ENCODE measurements around the gene UBE2H. TPM values are rescaled to one million over a fixed set of nuclear protein-coding genes. Genes with fewer than 3 reads are reported as not detected.

Gene UBE2H
- total RNA-seq, 1 donor from 2014 or later, result 194 TPM

GRCh38 chr7:129816742-129817141 lies 136.0 kb downstream of the UBE2H start:
- no peaks in the 10 kb centered on the region for H3K9me3 ChIP-seq (ENCODE audit: insufficient read depth, low read depth, low read length)
- DNase-seq (ENCODE audit: low read depth) (no peak), FAIRE-seq (no peak)
- no peaks in the 10 kb centered on the region for H3K4me1 ChIP-seq (ENCODE audit: insufficient read depth, low read length)
- no peak overlapping the region for H3K4me2 ChIP-seq (ENCODE audit: low read length)
- no peaks in the 10 kb centered on the region for H3K27me3 Mint-ChIP-seq (ENCODE audit: low read depth, unreplicated experiment)
- H4K20me1 ChIP-seq (ENCODE audit: insufficient read depth, low read length), result no peaks in the 10 kb centered on the region
- no peaks in the 10 kb centered on the region for H3K27me3 ChIP-seq (ENCODE audit: insufficient read depth, low read length)
- no peak overlapping the region for H3K4me3 Mint-ChIP-seq (ENCODE audit: unreplicated experiment)
- no peak overlapping the region for H3K4me3 ChIP-seq (ENCODE audit: insufficient read depth, low read depth, low read length)
- peaks cover 11% of the 10 kb centered on the region for H3K9me3 Mint-ChIP-seq (ENCODE audit: unreplicated experiment)
- H3K27ac Mint-ChIP-seq (ENCODE audit: unreplicated experiment), result no peak overlapping the region
- H3K79me2 ChIP-seq (ENCODE audit: insufficient read depth, low read length), result no peaks in the 10 kb centered on the region
- H3K27ac ChIP-seq (ENCODE audit: low read depth, low read length), result no peak overlapping the region
- no peak overlapping the region for H2AFZ ChIP-seq (ENCODE audit: low read depth, low read length)
- no peak overlapping the region for H3K9ac ChIP-seq (ENCODE audit: low read length)
- no peak for TF ChIP-seq CTCF (IDR thresholded peaks at IDR 0.05; ENCODE audit: insufficient read depth, low read depth, low read length)
- TF ChIP-seq EZH2 (IDR thresholded peaks at IDR 0.05; ENCODE audit: insufficient read depth, low read length), result no peak
- no peaks in the 10 kb centered on the region for H3K4me1 Mint-ChIP-seq (ENCODE audit: low read depth, unreplicated experiment)
- no peaks in the 10 kb centered on the region for H3K36me3 ChIP-seq (ENCODE audit: insufficient read depth, low read length)
- peaks cover 38% of the 10 kb centered on the region for H3K36me3 Mint-ChIP-seq (ENCODE audit: low read depth, unreplicated experiment)

DNA sequence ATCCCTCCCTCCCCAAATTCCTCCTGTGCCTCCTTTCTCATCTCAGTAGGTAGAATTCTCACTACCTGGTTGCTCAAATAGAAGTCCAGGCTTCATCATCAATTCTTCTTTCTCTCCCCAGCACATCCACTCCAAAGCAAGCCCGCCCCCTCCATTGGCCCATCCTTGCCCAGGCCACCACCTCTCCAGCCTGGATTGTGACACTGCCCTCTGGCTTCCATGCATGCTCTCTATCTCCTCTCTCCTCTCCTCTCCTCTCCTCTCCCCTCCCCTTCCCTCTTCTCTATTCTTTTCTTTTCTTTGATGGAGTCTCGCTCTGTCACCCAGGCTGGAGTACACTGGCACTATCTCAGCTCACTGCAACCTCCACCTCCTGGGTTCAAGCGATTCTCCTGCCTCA lies 144.9 kb downstream of the UBE2H start:
- DNase-seq (ENCODE audit: low read depth), result no peak
- Histone ChIP-seq H3K27ac (ENCODE audit: low read depth, low read length) (no peak overlapping the region), H3K79me2 (ENCODE audit: insufficient read depth, low read length) (no peaks in the 10 kb centered on the region), H3K36me3 (ENCODE audit: insufficient read depth, low read length) (no peaks in the 10 kb centered on the region), H3K27me3 (ENCODE audit: insufficient read depth, low read length) (no peaks in the 10 kb centered on the region), H4K20me1 (ENCODE audit: insufficient read depth, low read length) (no peaks in the 10 kb centered on the region), H3K9ac (ENCODE audit: low read length) (no peak overlapping the region), H3K4me2 (ENCODE audit: low read length) (no peak overlapping the region), H3K9me3 (ENCODE audit: insufficient read depth, low read depth, low read length) (no peaks in the 10 kb centered on the region), H3K4me1 (ENCODE audit: insufficient read depth, low read length) (no peaks in the 10 kb centered on the region), H2AFZ (ENCODE audit: low read depth, low read length) (no peak overlapping the region), H3K4me3 (ENCODE audit: insufficient read depth, low read depth, low read length) (no peak overlapping the region)
- no peak overlapping the region for H3K27ac Mint-ChIP-seq (ENCODE audit: unreplicated experiment)
- H3K4me1 Mint-ChIP-seq (ENCODE audit: low read depth, unreplicated experiment), result no peaks in the 10 kb centered on the region
- no peak for TF ChIP-seq EZH2 (IDR thresholded peaks at IDR 0.05; ENCODE audit: insufficient read depth, low read length)
- peaks cover 1% of the 10 kb centered on the region for H3K36me3 Mint-ChIP-seq (ENCODE audit: low read depth, unreplicated experiment)
- no peaks in the 10 kb centered on the region for H3K27me3 Mint-ChIP-seq (ENCODE audit: low read depth, unreplicated experiment)
- no peaks in the 10 kb centered on the region for H3K9me3 Mint-ChIP-seq (ENCODE audit: unreplicated experiment)
- FAIRE-seq, result no peak
- H3K4me3 Mint-ChIP-seq (ENCODE audit: unreplicated experiment), result no peak overlapping the region

DNA sequence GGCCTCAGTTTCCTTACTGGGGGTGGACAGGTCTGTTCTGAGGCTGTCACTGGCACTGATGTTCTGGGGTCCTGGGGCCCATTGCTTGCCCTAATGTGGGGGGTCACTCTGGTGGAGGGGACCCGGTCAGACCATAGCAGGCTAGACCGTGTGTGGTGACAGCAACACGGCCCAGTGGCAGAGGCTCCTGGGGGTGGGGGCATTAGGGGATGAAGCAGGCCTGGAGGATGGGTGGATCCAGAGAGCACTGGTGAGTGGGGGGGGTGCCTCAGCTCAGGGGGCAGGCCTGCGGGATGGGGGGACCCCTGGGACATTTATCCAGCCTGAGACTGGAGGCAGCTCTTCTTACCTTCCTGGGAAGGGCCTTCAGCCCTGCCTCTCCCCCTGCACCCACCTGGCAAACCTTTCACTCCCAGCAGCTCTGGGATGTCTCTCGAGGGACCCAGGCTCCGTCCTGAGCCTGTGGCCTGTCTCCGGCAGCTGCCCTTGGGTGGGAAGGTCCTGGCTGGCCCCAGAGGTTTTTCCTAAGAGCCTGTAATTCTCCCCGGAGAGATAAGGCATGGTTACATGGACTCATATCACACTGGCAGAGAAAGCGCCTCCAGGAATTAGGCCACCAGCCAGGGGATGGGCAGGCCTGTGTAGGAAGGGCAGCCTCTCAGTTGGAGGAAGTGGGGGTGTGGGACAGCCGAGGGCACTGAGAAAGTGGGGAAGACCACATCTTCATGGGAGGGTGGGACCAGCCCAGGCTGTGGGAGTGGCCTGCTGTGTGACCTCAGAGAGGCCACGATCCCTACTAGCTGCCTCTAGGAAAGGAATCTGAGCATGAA lies 147.7 kb downstream of the UBE2H start:
- H3K27ac Mint-ChIP-seq (ENCODE audit: unreplicated experiment), result no peak overlapping the region
- Histone ChIP-seq H3K36me3 (ENCODE audit: insufficient read depth, low read length) (no peaks in the 10 kb centered on the region), H4K20me1 (ENCODE audit: insufficient read depth, low read length) (peaks cover 3% of the 10 kb centered on the region), H3K9ac (ENCODE audit: low read length) (no peak overlapping the region), H2AFZ (ENCODE audit: low read depth, low read length) (no peak overlapping the region), H3K9me3 (ENCODE audit: insufficient read depth, low read depth, low read length) (no peaks in the 10 kb centered on the region), H3K79me2 (ENCODE audit: insufficient read depth, low read length) (no peaks in the 10 kb centered on the region), H3K4me3 (ENCODE audit: insufficient read depth, low read depth, low read length) (no peak overlapping the region), H3K27me3 (ENCODE audit: insufficient read depth, low read length) (no peaks in the 10 kb centered on the region), H3K4me1 (ENCODE audit: insufficient read depth, low read length) (no peaks in the 10 kb centered on the region), H3K27ac (ENCODE audit: low read depth, low read length) (no peak overlapping the region), H3K4me2 (ENCODE audit: low read length) (no peak overlapping the region)
- no peaks in the 10 kb centered on the region for H3K4me1 Mint-ChIP-seq (ENCODE audit: low read depth, unreplicated experiment)
- no peaks in the 10 kb centered on the region for H3K9me3 Mint-ChIP-seq (ENCODE audit: unreplicated experiment)
- DNase-seq (ENCODE audit: low read depth) (no peak), FAIRE-seq (no peak)
- TF ChIP-seq EZH2 (IDR thresholded peaks at IDR 0.05; ENCODE audit: insufficient read depth, low read length) (no peak), CTCF (IDR thresholded peaks at IDR 0.05; ENCODE audit: insufficient read depth, low read depth, low read length) (no peak)
- no peaks in the 10 kb centered on the region for H3K36me3 Mint-ChIP-seq (ENCODE audit: low read depth, unreplicated experiment)
- no peak overlapping the region for H3K4me3 Mint-ChIP-seq (ENCODE audit: unreplicated experiment)
- peaks cover 19% of the 10 kb centered on the region for H3K27me3 Mint-ChIP-seq (ENCODE audit: low read depth, unreplicated experiment)
